NCI-H2081 treated with DMSO at 0.1 percent for 48 hours (cell line): ENCODE results near the gene N4BP2L1.

Source experiments
- DNase-seq: peaks from one replicate; lab custom pipeline; 2025; lab: John Stamatoyannopoulos, UW

The N4BP2L1 gene

DNA sequence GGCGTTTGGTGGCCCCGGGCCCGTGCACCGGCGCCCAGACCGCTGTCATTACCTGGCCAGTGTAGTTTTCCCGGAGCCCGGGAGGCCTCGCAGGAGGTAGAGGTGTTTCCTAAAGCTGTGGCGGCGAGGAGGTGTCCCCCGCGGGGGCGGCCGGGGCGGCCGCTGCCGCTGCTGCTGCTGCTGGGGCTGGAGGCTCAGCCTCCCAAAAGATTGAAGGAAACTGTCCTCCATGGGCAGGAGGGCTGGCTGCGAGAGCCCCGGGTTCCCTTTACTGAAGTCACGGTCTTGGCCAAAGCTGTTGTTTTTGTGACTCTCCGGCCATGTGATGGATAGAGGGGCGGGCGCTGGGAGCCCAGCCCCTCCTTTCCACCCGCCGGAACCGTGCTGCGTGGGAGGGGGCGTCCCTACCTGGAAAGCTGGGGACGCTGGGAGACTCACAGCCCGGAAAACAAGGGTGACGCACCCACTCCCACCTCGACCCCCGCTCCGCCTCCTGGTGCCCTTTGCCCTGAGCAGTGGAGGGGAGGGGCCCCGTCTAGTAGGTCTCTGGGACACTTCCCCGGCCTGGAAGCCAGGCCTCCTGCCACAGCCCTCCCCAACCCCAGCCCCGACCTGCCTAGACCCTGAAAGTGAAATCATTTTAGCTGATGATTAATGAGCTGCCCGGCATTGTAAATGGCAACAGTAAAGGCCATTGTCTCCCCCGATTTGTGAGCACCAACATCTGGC lies at the start of gene N4BP2L1:
Gene N4BP2L1 (minus strand): TSS at position 279 of the 729 bp plus-strand sequence. CDS start 48 bp downstream, at position 231.
- no peak for DNase-seq

DNA sequence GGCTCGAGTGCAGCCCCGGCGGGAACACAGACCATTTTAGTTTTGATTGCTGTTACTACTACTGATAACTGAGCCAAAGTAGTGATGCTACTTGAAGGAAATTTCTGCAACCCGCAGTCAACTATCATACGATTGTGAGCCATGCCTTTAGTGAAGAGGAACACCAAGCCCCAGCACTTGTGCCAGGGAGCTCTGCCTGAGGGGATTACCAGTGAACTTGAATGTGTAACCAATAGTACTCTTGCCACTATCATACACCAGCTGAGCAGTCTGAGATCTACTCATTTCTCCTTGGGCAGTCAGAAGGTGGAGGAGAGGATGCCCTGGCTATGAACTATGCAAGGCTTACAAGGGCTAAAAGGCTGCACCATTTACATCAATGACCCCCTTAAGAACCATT lies 49.0 kb upstream of the N4BP2L1 start:
- DNase-seq: no peak

DNA sequence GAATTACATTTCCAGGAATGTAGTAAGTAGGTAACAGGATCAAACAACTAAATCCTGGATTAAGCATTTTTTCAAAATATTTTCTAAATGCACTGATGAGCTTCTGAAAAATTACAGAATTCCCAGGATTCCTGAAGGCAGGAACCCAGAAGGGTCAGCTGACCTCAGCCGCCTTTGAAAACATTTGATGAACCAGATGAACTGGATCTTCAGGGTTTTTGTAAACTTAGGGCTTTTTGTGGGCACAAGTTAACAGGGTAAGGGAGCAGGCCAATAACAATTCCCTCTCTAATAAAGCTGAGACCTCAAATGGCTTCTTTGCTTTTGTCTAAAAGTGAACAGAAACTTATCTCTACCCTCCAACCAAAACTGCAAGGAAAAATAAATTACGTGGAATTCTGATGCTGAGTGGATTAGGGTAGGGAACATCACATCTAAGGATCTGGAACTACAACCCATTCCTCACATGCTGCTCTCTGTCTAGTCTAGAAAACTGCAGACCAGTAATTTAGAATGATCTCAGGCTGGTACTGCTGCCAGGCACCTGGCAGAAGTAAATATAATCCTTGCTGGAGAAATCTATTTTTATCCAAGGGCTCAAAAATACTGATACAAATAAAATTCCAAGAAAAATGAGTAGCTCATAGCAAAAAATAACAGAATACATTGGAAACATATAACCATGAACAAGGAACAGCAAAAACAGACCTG lies 48.2 kb upstream of the N4BP2L1 start:
- DNase-seq: no peak

DNA sequence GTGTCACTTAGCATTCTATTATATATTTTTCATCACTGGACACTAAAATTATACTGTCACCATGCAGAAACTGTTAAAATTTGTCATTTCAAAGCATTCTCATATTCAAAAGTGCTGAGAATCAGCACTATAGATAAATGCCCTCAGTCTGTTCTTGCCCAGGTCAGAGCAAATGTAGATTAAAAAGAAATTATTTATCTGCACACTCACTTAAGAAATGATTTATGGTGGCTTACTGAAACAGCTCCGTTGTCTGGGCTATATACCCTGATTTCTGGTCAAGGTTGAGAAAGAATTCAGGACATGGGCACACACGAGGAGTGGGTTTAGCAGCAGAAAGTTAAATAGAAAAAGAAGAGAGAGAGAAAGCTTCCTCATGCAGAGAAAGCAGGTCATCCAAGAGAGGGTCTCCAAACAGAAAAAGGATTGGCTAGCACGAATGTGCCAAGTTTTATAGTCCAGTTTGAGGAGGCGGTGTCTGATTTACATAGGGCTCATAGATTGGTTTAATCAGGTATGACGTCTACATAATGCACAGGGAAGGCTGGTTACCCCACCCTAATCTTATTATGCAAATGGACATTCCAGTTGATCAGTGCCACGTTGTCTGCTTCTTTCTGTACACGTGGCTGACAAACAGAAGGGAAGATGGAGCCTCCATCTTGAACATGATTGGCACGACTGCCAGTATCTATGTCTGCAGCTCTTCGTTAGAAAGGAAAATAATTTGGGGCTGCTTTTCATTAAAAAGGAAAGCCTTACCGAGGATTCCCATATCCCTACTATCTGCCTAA lies 47.3 kb upstream of the N4BP2L1 start:
- DNase-seq: no peak

DNA sequence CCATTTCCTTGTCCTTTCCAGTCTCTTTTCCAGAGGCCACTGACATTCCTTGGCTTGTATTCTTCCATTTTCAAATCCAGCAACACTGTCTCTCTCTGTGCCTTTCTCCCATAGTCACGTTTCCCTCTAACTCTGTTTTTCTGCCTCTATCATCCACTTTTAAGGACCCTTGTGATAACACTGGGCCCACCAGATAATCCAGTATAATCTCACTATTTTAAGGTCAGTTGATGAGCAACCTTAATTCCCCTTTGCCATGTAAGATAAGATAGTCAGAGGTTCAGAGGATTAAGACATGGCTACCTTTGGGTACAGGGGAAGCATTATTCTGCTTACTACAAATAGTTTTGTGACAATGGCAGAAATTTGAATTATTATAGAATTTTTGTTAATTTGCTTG lies 45.7 kb upstream of the N4BP2L1 start:
- DNase-seq: no peak

DNA sequence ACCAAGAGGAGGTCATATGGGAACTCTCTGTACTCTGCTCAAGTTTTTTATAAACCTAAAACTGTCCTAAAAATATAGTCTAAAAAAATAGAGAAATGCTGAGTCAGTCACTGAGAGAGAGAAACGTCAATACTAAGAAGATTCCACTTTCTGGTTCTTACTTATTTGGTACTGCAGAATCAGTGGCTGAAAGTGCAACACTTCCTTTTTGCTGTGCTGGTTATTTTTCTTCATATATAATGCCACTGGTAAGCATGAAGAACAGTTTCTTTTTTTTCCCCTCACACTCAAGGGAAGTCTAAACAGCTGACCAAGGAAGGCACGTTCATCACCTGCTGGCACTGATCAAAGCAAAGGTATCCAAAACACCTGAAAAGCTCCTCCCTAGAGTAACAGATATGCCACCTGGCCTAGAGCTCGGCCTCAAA lies 44.3 kb upstream of the N4BP2L1 start:
- no peak for DNase-seq

DNA sequence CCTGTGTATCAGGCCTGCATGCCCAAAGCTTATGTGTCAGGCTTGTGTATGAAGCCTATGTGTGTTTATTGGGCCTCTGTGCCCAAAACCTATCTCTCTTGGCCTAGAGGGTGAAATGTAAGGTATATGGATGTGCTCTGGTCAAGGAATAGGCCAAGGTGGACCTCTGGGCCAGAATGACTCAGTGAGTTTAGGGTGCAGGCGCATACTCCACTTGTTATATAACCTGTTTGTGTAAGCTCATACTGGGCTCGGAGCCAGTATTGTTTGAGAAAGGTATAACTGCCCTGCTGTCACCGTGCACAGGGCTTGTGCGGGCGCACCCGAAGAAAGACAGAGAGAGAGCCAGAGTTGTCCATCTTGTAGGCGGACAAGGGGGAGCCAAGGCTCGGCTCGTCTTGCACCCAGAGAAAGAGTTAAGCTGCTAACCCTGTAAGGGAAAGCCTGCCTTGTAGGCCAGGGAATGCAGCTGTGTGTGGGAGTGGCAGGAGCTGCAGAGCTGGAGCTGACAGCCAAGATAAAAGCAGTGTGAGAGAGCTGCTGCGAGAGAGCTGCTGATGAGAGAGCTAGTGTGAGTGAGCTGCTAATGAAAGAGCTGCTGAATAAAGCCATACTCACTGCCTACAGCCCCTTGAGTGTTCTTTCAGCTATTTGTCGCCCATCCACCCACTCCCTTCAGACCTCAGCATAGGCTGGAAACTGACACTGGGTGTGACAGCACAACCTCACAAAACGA lies 43.4 kb upstream of the N4BP2L1 start:
- DNase-seq: no peak

DNA sequence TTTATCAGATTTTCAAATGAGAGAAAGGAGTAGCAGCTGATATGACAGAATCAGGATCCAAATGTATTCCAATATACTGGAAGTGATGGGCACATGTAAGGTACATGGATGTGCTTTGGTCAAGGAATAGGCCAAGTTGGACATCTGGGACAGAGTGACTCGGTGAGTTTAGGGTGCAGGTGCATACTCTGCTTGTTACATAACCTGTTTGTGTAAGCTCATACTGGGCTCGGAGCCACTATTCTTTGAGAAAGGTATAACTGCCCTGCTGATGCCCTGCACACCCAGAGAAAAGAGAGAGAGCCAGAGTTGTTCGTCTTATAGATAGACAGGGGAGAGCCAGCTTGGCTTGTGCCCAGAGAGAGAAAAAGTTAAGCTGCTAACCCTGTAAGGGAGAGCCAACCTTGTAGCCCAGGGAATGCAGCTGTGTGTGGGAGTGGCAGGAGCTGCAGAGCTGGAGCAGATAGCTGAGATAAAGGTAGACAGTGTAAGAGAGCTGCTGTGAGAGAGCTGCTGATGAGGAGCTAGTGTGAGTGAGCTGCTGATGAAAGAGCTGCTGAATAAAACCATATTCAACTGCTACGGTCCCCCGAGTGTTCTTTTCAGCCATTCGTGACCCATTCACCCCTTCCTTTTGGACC lies 40.7 kb upstream of the N4BP2L1 start:
- no peak for DNase-seq

DNA sequence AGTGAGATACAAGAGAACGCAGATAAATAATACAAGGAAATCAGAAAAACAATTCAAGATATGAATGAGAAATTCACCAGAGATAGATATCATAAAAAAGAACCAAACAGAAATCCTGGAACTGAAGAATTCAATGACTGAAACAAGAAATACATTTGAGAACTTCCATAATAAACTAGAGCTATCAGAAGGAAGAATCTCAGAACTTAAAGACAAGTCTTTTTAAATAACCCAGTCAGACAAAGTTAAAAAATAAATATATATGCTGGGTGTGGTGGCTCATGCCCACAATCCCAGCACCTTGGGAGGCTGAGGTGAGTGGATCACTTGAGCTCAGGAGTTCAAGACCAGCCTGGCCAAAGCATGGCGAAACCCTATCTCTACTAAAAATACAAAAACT lies 28.7 kb upstream of the N4BP2L1 start:
- no peak for DNase-seq

DNA sequence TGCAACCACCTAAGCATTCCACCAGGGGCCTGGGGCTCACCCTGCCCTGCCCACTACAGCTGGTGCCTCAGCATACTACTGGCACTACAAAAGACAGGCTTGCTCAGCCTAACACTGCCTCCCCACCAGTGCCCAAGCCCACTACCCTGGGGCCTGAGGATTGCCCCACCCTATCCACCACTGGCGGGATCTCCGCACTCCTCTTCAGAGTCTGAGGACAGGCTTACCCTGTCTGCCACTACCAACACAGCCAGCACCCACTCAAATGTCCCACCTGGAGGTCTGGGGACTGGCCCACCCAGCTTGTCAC lies 27.6 kb upstream of the N4BP2L1 start:
- DNase-seq: no peak

DNA sequence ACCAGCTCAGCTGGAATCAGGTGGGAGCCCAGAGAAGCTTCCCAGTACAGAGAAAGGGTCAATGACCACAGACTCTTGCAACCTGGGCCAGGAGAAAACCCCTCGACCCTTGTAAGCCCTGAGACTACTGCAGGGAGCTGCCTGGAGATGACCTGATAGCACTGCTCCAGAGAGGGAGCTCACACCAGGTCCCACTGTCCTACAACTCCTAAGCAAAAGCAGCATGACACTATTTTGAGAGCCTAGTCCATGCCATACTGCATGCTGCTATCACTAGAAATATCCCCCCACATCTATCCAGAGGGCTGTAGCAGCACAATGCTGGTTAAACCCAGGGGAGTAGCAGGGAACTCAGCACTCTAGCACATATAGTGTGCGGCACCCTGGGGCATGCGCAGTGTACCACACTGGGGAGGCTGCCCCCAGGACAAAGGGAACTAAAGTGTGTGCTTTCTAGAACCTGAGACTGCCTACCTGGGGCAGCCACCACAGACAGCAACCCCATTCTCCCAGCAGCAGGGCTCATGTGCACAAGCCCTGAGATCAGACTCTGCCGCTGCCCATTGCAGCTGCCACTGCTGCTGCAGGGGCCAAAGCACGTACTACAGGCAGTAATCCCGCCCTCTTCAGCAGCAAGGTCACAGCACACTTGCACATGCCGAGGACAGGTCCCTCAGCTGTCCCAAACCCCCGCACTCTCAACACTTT lies 27.1 kb upstream of the N4BP2L1 start:
- DNase-seq: no peak

DNA sequence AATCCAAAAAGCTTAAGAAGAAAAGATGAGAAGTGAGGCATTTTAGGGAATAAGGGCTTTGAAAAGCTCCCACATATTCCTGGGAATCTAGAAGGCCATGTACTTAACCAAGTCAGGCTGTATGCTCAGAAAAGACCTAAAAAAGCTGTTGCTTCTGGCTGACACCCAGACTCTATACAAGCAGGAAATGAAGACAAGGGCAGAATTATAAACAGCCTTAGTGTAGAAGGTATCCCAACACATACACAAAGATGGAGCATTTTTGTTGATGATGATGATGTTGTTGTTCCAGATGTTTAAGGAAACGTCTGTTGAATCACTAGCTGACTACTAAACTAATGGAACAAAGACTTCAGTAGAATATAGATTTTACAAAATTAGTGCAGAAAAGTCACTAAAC lies 26.1 kb upstream of the N4BP2L1 start:
- no peak for DNase-seq

DNA sequence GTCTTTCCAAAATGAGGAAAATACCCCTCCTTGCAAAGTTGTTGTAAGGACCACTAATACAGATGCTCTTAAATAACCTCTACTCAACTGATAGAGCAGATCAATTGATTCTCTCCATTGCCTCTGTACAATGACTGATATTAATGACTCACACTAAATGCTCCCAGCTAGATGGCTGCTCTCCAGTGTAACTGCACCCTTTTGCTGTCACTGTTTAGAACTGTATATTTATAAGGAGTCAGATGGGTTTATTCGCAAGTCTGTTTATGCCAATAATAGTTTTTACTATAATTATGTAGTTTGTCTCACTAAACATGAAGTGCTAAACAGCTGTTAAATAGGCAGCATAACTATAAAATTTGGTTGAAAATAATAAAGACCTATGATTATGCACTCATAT lies 21.0 kb upstream of the N4BP2L1 start:
- DNase-seq: no peak

DNA sequence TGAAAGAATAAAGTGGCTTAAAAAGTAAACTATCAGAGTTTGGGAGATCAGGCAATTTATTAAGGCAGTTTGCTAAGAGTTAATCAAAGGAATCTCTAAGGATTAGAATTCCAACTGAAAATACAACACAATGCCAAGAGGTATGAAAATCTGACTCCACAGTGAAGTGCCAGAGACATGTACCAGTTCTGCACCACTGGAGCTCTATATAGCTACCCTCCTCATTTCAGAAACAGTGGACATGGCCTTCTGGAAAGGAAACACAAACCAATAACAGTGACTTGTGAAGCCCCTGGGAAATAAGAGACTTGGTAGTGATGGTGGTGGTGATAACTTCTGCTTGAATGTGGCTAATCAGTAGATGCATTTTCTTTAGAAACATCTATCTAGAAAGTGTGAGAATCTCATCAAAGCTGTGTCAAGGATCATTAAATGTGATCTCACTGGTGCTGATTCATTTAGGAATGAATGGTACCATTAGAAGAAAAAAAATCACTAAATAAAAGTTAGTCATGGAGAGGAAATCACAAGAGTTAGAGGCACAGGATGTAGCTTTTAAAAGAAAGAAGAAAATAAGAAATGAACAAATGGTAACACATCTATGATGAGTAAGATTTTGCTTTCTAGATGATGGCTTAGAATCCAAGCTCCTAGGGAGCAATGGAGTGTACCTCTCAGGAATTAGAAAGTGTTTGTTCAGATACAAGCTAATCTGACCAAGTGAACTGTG lies 20.1 kb upstream of the N4BP2L1 start:
- DNase-seq: no peak

DNA sequence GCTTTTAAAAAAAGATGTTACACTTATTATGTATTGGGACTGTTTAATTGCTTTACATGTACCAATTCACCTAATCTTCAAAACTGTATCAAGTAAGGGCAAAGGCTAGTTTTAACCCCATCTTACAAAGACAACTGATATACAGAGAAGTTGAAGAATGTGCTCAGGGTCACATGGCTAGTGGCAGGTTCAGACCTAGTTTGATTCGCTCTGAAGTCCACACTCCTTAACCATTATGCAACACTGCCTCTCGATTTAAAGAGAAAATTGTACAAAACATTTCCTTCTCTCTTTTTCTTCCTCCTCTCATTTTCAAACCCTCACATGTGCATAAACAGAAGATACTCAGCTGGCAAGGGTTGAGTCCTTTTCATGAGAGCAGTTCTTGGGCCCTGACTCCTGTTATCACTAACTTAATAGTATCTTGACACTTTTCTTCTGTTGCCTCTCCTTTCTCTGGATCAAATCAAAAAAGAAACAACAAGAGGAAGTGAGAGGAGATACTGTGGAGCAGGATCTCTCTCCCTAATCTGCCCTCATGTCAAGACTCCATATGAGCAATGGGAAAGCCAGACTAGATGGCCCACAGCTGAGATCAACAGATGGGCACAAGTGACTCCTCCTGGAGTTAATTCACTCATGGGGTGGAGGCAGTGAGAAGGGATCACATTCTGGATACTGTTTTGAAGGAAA lies 19.0 kb upstream of the N4BP2L1 start:
- DNase-seq: no peak

DNA sequence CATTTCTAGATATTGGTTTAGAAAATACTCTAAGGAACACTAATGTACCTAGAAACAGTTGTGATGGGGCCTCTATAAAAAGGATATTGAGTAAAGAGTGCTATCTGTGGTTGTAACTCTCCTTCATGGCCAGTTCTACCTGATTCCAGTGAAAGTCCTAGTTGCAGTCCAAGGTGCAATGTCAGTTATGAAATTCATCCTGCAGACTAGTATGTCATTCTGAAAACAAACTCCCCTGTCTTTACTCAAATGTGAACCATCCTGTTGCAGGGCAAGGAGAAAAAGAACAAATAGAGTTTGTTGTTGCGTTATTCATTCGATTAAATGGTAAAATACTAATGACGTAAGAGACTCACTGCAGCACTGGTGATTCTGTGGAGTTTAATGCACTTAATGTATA lies 18.3 kb upstream of the N4BP2L1 start:
- DNase-seq: no peak

DNA sequence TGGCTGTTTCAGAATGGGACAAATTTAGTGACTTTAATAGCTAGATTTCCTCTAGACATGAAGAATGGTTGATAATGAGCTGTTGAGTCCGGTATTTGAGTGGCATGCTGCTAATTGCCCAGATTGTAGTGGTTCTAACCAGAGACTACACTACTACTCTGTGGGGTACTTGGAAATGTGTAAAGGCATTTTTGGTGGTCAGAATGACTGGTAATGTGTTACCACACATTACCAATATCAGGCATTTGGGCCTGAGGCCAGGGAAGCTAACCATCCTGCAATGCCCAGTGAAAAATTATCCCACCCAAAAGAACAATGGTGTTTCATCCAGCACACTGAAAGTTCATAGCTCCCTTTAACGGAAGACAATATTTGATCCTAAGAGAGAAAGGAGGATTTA lies 17.5 kb upstream of the N4BP2L1 start:
- DNase-seq: no peak

DNA sequence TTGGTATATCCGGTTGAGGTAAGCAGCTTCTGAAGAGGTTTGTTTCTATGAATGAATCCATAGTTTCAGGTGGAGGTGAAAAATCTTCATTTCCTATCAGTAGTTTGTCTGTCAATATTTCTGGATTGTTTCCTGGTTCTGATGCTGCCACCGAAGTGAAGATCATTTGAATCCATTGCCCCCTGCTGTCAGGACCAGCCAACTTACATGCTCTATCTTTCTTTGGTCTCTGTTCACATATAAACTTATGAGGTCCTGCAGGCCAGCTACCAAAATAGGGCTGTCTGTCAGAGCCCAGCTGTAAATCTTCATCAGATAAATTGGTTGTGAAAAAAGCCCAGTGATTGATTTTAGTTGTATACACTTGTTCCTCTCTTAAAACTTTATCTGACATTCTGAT lies 15.2 kb upstream of the N4BP2L1 start:
- no peak for DNase-seq

DNA sequence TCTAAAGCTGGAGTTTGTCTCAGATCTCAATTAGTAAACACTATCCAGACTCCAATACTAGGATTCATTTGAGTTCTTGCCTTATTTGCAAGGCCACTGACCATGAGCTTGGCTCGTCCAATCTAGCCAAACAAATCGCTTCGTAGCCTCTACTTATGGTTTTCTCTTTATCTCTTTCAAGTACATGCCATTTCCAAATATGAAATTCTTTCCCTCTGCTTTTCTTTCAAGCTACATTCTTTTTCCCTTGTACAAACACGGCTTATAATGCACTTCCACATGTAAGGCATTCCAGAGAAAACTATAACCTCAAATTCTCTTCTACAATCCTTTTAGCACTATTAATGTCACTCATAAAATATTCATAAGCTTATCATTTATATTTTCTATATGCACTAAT lies 10.9 kb upstream of the N4BP2L1 start:
- no peak for DNase-seq

DNA sequence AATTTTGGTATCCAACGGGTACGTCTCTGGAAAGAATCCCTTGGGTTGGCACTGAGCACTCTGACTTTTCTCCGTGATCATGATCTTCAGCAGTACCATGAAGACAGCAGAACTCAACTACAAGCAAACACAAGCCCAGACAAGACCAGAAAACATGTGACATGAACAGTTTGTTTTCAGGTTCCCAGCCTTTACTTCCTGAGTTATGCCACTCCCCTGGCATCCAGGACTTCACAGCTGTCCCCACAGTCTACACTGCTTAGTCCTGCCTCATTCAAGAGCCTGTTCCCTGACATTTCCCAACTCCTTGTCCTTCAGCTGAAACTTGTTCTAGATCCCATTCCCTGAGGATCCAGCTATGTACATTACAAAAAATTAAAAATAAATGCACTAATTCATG lies 4.9 kb upstream of the N4BP2L1 start:
- no peak for DNase-seq
